Measurements from ENCODE around the gene ARHGAP32.

DNA sequence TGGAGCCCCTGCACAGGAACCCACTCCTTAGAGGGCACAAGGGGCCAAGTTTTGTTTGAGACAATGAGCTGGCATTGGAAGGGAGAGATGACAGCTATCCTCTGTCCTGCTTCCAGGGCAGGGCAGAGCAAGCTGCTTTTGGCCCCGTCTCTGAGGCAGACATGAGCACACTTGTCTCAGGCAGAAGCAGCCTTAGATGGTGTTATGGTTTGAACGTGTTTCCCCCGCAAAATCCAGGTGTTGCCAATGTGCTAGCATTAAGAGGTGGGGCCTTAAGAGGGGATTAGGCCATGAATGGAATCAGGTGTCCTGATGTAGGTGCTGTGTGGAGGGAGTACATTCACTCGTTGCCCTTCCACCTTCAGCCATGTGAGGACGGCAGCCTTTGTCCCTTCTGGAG, 252.0 kb downstream of the ARHGAP32 start:
- TF ChIP-seq, protein P1, sequence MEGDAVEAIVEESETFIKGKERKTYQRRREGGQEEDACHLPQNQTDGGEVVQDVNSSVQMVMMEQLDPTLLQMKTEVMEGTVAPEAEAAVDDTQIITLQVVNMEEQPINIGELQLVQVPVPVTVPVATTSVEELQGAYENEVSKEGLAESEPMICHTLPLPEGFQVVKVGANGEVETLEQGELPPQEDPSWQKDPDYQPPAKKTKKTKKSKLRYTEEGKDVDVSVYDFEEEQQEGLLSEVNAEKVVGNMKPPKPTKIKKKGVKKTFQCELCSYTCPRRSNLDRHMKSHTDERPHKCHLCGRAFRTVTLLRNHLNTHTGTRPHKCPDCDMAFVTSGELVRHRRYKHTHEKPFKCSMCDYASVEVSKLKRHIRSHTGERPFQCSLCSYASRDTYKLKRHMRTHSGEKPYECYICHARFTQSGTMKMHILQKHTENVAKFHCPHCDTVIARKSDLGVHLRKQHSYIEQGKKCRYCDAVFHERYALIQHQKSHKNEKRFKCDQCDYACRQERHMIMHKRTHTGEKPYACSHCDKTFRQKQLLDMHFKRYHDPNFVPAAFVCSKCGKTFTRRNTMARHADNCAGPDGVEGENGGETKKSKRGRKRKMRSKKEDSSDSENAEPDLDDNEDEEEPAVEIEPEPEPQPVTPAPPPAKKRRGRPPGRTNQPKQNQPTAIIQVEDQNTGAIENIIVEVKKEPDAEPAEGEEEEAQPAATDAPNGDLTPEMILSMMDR (IDR thresholded peaks at IDR 0.05) = no peak
- TF ChIP-seq POLR2A (IDR thresholded peaks at IDR 0.05) = no peak

Data from lower leg skin (tissue), 3 donors.